SU-DHL-6 (cell line): ENCODE data around the gene ERAL1.

Experiments
- CTCF ChIP-seq: fragments of 200-600 bp; sonication (generic); IDR thresholded peaks from one replicate; pipeline ENCODE4 v1.5.1; 2017; ENCODE audit warnings: antibody characterized with exemption, mild to moderate bottlenecking, low read length, moderate library complexity; ENCODE audit not compliant: insufficient read depth, poor library complexity, severe bottlenecking
- EZH2phosphoT487 ChIP-seq: fragments of 200-600 bp; sonication (generic), shearing (Covaris generic); conservative IDR thresholded peaks from 2 replicates; pipeline ENCODE4 v1.6.1; 2018; ENCODE audit warnings: mild to moderate bottlenecking, antibody characterized with exemption, low read length, moderate library complexity, mixed read lengths

- TF ChIP-seq CTCF (no peak), EZH2phosphoT487 (no peak)
These were observed 11.3 kb downstream of the ERAL1 start for GRCh38 chr17:28865946-28866752.
